Mammary epithelial cell (primary cell): ENCODE measurements around the gene IPO5.

Source experiments
- EZH2 ChIP-seq: IDR thresholded peaks from 2 replicates; pipeline ENCODE4 v1.6.1; 2012; ENCODE audit warnings: low read length, inconsistent platforms, borderline replicate concordance
- TF ChIP-seq, protein P1 (sequence below), 2 donors: IDR thresholded peaks in 1 of 2; conservative IDR thresholded peaks in 1 of 2; 2 replicates each; pipeline ENCODE4 v1.5.1; 2011 to 2012; ENCODE audit warnings: inconsistent platforms in 2 of 2, low read length in 2 of 2, mild to moderate bottlenecking in 2 of 2, control low read depth in 1 of 2, low read depth in 1 of 2; ENCODE audit not compliant: insufficient read depth in 1 of 2; ENCODE audit errors: extremely low read depth in 1 of 2

DNA sequence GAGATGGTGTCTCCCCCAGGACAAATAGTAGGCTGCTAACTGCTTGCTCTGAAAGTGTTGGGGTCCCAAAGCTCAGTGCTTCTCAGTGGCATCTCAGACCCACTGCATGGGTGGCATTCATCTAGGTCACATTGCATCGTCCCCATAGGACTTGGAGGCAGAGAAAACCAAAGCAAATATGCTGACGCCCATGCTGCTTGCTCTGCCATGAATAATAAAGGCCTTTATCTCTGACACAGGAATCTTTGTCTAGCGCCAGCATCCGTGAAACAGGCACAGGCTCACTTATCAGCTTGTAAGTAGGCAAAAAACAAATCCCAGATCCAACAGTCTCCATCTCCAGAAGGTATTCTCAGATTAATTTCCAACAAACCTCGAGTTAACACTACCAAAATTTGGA lies 18.9 kb upstream of the IPO5 start:
- TF ChIP-seq, protein P1, sequence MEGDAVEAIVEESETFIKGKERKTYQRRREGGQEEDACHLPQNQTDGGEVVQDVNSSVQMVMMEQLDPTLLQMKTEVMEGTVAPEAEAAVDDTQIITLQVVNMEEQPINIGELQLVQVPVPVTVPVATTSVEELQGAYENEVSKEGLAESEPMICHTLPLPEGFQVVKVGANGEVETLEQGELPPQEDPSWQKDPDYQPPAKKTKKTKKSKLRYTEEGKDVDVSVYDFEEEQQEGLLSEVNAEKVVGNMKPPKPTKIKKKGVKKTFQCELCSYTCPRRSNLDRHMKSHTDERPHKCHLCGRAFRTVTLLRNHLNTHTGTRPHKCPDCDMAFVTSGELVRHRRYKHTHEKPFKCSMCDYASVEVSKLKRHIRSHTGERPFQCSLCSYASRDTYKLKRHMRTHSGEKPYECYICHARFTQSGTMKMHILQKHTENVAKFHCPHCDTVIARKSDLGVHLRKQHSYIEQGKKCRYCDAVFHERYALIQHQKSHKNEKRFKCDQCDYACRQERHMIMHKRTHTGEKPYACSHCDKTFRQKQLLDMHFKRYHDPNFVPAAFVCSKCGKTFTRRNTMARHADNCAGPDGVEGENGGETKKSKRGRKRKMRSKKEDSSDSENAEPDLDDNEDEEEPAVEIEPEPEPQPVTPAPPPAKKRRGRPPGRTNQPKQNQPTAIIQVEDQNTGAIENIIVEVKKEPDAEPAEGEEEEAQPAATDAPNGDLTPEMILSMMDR (conservative IDR thresholded peaks at IDR 0.05 in 1 of 2, IDR thresholded peaks at IDR 0.05 in 1 of 2; ENCODE audit: extremely low read depth in 1 of 2, insufficient read depth in 1 of 2, low read depth in 1 of 2, low read length in 2 of 2): no peak
- TF ChIP-seq EZH2: no peak
